GM19328 (cell line): ENCODE data around the gene SKP2.
"Not testable (repeated sequence)": the region's sequence is repeated elsewhere in the genome, so short reads cannot be mapped to it uniquely, and the experiment has no call there.

Experiments
- ATAC-seq: cut with Tn5 transposase; IDR thresholded peaks from one replicate; pipeline ENCODE4 v1.9.1; 2021; ENCODE audit warnings: mild to moderate bottlenecking, moderate library complexity; ENCODE audit not compliant: unreplicated experiment

Gene SKP2

DNA sequence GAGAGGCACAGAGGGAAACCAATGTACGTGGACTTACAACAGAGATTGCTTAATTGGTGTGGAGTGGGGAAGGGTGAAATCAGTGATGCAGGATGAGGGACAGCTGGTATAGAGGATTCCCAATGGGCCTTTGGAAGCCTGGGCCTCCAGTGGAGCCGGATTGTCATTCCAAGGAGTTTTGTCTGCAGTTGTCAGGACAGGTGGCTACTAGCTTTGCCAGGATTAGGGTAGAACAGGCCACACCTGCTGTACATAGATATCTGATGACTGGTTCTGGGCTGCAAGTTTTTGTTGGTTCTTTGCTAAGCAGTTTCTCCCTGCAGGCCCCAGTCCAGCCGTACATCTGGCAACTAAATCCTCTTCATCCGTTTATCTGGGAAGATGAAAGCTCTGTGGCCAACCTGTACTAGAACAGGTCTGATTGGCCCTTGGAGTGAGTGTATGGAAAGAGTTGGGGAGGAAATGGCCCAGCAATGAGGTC, 4.2 kb downstream of the SKP2 start:
- ATAC-seq, result no peak

DNA sequence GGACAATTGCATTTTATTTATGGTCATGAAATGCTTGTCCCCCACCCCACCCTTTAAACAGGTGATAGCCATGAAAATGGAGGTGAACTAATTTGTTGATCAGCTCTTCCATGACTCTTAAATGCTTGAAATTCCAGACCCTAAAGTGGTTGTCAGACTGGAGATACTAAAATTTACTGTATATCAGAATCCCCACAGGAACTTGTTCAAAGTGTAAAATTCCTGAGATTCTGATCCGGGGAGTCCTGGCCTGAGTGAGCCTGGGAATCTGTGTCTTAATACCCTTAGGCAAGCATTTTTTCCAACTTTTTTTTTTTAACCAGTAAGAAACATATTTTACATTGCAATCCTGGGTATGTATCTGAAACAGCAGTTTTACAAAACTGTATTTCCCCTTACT, 4.7 kb downstream of the SKP2 start:
- ATAC-seq, result no peak

DNA sequence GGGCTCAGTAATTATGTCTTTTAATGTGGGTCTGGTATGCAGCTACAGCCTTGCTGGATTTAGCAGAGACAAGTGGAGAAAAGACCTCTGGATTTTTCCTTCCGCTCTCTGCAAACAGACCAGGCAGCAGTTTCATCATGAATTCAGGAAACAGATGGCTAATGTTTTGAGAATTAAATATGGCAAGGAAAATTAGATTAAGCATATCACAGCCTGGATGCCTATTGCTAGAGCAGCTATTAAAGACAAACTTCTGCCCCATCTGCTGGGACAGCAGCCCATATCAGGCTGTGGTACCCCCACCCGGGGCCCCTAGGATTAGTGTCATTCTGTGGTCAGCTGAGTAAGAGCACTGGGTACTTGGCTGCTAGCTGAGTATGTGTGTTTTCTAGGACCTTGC, 6.2 kb downstream of the SKP2 start:
- ATAC-seq, result no peak

DNA sequence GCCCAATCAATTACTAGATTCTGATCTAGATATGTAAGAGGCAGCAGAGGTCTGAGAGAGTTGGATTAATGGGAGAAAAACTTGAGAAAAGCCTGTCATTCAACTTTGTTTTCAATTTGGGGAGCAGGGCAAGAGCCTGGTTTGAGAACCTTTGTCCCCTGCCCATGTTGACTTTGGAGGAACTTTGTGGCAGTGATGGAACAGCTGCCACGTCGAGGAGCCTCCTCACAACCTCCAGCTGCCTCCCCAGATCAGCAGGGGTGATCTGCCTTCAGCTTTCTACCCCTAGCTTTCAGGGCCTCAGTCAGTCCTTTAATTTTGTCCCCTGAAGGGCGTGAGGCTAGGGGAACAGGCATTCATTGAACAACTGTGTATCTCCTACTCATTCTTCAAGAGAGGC, 8.7 kb downstream of the SKP2 start:
- ATAC-seq, result no peak

DNA sequence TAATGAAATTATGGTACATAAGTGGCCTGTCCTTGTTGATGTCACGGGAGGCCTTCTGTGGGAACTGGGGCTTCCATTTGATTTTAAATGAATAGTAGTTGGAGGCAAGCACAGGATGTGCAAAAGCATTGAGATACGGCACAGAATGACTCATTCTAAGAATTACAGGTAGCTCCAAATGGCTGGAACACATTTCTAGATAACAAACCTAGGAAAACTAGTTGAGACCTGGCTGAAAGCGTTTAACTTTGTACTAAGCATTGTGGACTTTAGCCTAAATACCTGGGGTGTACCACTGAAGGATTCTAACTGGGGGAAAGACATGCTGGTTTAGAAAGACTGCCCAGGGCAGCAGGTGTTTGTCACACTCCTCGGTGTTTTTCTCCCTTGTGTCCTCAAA, 9.4 kb downstream of the SKP2 start:
- no peak for ATAC-seq

DNA sequence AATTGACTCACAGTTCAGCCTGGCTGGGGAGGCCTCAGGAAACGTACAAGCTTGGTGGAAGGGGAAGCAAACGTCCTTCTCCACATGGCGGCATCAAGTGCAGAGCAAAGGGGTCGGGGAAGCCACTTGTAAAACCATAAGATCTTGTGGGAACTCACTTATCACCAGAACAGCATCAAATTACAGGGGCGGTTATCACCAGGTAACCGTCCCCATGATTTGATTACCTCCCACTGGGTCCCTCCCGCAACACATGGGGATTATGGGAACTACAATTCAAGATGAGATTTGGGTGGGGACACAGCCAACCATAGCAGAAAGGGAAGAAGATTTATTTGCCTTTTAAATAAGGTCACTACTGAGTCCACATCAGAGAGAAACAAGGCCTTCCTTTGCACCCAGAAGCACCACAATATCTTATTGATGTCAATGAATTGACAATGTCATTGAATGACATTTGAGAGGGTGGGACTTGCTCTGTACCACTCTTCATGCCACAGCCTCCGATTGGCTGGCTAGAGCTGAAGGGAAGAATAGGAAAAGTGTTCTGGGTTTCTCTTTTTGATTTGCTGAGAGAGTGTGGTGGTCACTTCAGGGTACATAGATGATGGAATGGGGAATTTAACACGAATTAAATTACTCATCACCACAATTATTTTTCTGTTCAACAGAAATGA, 11.0 kb downstream of the SKP2 start:
- ATAC-seq, result no peak

DNA sequence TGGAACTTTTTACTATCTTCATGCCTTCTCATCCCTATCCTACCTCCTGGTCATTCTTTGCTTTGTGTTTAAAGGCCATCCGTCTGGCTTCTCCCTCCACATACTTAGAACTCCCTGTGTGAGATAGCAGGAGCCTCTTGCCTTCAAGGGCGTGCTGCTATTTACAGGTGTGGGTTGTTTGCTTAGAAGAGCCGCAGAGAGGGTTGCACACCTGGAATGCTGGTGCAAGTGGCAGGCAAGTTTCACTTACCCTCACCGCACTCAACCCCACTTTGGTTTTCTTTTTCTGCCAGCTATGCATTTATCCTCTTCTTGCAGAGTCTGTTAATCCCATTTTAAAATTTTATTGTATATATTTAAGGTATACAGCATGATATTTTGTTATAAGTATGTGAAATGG, 12.6 kb downstream of the SKP2 start:
- no peak for ATAC-seq

DNA sequence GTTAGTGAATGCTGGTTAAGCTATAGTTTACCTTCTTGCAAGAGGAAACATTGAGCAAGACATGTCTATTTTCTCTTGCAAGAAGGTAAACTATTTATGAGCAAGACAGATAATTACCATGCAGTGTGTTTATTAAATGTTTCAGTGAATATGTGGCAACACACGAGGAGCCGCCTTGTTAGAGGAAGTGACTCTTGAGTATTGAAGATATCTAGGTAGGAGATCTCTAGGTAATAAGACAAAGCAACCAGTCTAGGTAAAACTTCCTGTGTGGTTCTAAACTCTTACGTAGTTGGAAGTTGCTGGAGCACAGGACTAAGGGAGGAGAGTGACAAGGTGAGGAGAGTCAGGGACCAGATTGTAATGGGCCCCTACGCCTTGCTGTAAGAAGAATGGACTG, 16.8 kb downstream of the SKP2 start:
- ATAC-seq, result no peak

DNA sequence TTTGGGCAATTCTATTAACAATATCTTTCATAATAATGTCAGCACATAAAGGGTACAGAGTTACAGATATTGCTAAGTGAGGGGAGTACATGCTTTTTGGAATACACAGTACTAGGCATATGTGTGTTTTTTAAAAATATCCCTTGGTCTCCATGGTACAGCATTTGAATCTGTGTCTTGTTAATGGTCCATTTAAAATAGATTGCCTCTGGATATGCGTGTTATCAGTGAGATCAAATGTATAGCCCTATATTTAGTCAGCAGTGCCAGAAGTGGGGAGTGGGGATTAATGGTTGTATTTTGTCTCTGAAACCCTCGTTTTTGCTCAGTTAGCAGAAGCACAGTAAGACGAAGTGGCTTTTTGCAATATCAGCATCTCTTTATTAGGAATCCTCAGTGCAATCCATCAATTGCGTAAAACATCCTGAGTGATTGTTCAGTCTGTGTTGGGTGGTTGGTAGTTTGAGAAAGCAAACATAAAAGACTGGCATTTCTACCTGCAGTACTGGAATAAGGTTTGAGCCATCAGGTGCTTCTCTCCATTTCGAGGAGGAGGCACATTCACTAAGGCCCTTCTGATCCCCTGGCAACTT, 19.0 kb downstream of the SKP2 start:
- ATAC-seq, result no peak

DNA sequence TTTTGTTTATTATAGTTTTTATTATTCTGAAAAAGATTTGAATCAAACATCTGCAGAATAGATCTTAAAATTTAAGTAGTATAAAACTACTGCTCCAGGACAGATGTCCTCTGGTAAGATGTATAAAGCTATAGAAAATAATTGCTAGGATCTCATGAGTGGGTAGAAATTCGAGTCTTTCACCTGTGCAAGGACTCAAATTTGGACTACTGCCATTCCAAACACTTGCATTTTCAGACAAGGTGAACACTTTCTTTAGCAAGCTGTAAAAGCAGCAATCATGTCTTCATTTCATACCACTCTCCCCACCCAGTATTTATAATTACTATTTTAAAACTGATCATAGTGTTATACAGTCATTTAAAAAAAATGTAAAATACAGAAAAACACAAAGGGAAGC, 20.7 kb downstream of the SKP2 start:
- ATAC-seq, result no peak

DNA sequence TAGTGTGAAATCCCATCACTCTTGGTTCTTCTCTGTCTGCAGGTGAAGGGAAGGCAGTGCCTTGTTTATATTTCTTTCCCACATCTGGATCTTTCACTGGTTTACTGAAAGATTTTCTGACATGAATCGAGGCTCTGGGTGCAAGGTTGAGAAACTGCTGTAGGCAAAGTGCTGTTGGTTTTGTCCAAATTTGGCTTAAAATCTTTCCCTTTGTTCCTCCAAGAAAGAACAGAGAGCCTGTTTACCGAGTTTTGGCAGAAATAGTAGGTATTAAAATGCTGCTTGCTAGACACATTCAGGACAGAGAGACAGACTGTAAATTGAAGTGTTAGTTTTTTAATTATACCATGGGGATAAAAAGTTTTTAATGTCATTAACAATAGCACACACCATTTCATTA, 21.5 kb downstream of the SKP2 start:
- no peak for ATAC-seq

DNA sequence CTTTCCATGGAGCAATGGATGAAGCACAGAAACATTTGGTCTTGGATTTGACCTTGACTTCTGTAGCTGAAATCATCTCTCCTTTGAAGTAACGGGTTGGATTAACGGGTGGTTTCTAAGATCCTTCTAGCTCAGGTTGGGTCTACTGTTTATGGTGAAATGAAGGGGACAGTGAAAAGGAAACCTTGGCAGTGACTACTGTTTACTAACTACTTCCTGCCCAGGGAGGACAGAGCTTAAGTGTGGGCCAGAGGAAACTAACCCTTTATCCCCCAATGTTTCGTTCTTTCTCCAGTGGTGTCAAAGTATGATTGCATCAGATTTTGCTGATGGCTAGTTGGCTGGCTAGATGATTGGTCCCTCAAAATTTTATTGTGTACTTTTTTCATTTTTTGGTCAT, 22.2 kb downstream of the SKP2 start:
- ATAC-seq, result no peak

DNA sequence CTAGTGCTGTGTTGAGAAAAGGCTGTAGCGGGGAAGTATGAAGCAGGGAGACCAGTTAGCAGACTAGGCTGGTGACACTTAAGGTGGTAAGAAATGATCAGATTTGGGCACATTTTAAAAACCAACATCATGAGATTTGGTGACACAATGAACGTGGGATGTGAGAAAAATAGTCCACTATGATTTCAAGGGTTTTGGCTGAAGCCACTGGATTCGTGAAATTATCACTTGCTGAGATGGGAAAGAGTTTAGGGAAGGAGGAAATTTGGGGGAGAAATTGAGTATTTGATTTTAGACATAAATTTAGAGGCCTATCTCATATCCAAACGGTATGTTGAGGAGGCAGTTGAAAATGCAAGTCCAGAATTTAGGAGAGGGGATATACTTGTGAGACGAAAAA, 23.1 kb downstream of the SKP2 start:
- no peak for ATAC-seq

DNA sequence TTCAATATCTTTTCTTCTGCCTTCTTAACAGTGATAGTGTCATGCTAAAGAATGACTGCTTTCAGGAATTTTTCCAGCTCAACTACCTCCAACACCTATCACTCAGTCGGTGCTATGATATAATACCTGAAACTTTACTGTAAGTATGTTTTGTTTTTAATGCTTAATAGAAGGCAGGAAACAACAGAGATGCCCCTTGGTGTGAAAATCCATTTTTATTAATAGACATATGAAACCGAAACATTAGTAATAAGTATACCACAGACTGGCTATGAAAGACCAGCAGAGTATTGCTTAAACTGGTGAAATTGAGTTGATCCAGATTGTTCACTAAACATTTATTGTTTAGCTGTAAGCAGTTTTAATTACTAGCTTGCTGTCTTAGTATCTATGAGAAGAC, 25.2 kb downstream of the SKP2 start:
- ATAC-seq, result peak; percentile 87

DNA sequence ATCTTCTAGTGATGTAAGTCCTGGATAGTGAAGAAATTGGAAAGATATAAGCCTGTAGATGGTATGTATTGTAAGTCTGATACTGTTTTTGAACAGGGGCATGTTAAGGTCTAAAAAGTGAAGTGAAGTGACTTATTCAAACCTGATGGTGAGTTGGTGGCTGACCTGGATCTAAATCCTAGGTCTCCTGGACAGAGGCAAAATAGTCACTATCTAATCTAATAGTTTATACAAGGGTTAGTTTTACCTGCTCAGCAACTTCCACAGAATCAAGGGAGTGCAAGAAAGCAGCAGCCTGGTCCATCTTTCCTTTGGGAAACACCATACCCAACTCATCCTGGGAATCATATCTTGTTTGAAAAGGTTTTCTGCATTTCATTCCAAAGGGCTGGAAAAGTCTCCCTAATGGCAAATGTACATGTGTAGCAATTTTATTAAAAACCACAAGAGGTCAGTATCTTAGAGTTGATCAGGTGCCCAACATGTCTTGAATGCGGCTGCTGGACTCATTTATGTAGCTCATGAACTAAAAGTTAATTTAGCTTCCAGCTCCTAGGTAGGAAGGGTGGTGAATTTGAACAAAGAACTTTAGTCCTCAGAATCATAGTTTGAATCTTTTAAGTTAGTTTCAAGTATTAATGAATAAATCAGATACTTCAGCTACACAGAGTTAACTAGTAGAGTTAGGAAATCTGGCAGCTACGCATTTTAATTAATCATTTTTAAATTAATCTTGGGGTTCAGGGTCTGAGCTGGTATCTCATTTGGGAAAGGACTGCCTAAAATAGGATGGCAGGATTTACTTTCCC, 26.0 kb downstream of the SKP2 start:
- no peak for ATAC-seq

DNA sequence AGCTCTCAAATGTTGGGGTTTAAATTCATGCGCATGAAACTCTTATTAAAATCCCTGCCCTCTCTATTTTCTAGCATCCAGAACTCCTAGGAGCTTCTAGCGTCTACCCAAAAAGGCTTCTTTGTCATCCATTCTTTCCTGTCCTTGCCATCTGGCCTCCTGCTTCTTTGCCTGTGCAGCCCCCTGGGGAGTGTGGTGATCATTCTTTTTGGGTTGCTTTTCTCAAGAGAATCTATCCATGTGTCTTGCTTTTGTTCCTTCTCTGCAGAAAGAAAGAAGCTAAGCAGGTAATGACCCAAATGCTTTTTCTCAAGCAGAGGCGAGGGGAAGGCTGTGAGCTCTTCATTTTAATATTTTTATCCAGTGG, 26.6 kb downstream of the SKP2 start:
- ATAC-seq, result no peak

DNA sequence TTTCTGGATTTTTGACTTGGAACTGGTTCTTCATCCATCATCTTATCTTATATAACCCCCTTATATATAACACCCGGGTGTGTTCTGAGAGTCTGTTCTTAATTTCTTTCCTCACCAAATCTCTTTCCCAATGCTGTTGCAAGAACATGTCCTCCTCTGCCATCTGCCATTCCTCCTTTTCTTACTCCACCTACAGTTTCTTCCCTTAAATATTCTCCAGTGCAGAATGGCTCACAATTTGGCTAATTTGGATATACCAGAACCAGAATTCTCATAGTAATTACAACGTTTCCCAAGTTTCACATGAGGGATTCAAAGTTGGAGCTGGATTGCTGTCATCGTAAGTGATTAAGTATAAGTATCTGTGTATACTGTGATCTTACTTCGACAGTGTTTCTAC, 28.0 kb downstream of the SKP2 start:
- no peak for ATAC-seq

DNA sequence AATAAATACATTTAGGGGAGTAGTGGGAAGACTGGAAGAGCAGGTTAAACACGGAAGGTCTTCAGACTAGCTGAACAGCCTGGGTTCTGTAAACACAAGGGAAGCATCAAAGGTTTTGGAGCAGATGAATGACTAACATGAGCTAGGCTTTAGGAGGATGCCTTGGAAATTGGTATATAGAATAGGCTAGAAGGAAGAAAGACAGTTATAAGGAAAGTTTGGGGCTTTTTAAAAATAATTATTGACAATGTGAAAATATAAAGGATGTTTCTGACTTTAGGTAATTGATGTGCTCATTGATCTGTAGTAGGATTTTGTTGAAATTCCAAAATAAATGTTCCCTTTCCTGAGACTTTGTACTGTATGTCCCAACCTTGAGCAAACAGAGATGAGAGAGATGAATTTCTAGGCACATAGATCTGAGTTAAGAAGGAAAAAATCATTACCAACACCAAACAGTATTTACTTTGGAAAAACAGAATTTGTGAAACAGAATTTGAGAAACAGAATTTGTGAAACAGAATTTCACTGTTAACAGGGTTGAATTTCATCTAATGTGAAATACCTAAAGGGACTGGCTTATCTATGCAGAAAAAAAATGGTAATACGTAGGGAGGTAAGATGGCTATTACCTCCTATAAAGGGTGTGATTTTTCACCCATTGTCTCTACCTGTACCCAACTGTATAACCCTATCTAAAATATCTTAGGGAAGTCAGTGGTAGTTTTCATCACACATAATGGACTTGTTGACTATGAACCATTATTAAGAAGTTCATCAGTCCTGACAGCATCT, 28.8 kb downstream of the SKP2 start:
- no peak for ATAC-seq

DNA sequence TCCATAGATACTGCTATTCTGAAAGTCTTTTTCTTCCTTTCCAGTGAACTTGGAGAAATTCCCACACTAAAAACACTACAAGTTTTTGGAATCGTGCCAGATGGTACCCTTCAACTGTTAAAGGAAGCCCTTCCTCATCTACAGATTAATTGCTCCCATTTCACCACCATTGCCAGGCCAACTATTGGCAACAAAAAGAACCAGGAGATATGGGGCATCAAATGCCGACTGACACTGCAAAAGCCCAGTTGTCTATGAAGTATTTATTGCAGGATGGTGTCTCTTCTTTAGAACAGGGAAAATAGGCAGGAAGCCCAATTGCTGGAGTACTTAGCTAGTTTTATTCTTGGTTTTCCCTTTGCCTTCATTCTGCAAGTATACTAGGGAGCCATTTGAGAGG, 29.9 kb downstream of the SKP2 start:
- no peak for ATAC-seq

DNA sequence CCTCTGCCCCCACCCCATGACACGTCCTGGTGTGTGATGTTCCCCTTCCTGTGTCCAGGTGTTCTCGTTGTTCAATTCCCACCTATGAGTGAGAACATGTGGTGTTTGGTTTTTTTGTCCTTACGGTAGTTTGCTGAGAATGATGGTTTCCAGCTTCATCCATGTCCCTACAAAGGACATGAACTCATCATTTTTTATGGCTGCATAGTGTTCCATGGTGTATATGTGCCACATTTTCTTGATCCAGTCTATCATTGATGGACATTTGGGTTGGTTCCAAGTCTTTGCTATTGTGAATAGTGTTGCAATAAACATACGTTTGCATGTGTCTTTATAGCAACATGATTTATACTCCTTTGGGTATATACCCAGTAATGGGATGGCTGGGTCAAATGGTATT, 32.5 kb downstream of the SKP2 start:
- not testable (repeated sequence) for ATAC-seq

DNA sequence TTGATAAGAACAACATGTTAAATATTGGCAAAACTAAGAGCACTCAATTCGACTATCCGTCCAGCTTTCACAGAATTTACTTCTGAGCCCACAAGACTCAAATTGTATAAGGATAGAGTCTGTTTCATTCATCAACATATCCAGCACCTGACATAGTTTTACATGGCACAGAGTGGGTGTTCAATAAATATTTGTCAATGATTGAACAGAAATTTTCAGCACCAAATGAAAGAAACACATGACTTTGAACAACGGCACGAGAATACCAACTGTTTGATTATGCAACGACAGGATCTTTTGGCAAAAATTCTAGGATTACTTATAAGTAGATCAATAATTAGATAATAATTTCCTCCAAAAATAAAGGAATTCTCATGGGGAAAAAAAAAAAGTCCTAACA, 41.8 kb downstream of the SKP2 start:
- no peak for ATAC-seq
